GM18873 (cell line): ENCODE measurements around the gene GCKR.

Experiments used
- ATAC-seq: cut with Tn5 transposase; IDR thresholded peaks from one replicate; pipeline ENCODE4 v1.9.1; 2021; ENCODE audit warnings: mild to moderate bottlenecking, moderate library complexity, moderate number of reproducible peaks; ENCODE audit not compliant: unreplicated experiment, low FRiP score

Gene GCKR

GRCh38 chr2:27496357-27497287 is at the start of gene GCKR:
GCKR (plus strand) TSS chr2:27496839; CDS start chr2:27496905, 66 bp downstream.
- no peak for ATAC-seq

- no peak for ATAC-seq
These were observed 48.3 kb upstream of the GCKR start for GRCh38 chr2:27448381-27448780.

GRCh38 chr2:27451095-27451494 is 45.5 kb upstream of the GCKR start:
- ATAC-seq = no peak

- no peak for ATAC-seq
These were observed 42.7 kb upstream of the GCKR start for GRCh38 chr2:27453968-27454367.

GRCh38 chr2:27461118-27461517 is 35.5 kb upstream of the GCKR start:
- ATAC-seq = no peak

- ATAC-seq = no peak
These were observed 32.2 kb upstream of the GCKR start for GRCh38 chr2:27464443-27464842.

GRCh38 chr2:27471961-27472360 is 24.7 kb upstream of the GCKR start:
- no peak for ATAC-seq

GRCh38 chr2:27485496-27485895 is 11.1 kb upstream of the GCKR start:
- ATAC-seq = no peak

GRCh38 chr2:27489118-27489497 is 7.5 kb upstream of the GCKR start:
- ATAC-seq = peak; percentile 6

- ATAC-seq = peak; percentile 88
These were observed 6.9 kb upstream of the GCKR start, which contains the start of gene IFT172 for GRCh38 chr2:27489498-27490397. IFT172 (minus strand) TSS chr2:27489743; CDS start chr2:27489653, 90 bp downstream.

- no peak for ATAC-seq
These were observed 4.1 kb upstream of the GCKR start for GRCh38 chr2:27492557-27492956.

GRCh38 chr2:27493948-27494283 is 2.7 kb upstream of the GCKR start:
- no peak for ATAC-seq

- ATAC-seq = no peak
These were observed 2.2 kb upstream of the GCKR start for GRCh38 chr2:27494284-27494943.

GRCh38 chr2:27494944-27495554 is 1.6 kb upstream of the GCKR start, which contains the start of gene FNDC4:
FNDC4 (minus strand) TSS chr2:27495200; CDS start chr2:27494679, 521 bp downstream.
- no peak for ATAC-seq

GRCh38 chr2:27495840-27496356 is 741 bp upstream of the GCKR start:
- no peak for ATAC-seq

- no peak for ATAC-seq
These were observed 619 bp downstream of the GCKR start for GRCh38 chr2:27497288-27497627.

- no peak for ATAC-seq
These were observed 2.3 kb downstream of the GCKR start for GRCh38 chr2:27498975-27499374.

- no peak for ATAC-seq
These were observed 4.4 kb downstream of the GCKR start for GRCh38 chr2:27501042-27501441.

GRCh38 chr2:27502142-27502541 is 5.5 kb downstream of the GCKR start:
- ATAC-seq = no peak

GRCh38 chr2:27506587-27506986 is 9.9 kb downstream of the GCKR start:
- no peak for ATAC-seq
